Measurements from ENCODE around the gene WWOX.

The WWOX gene

GRCh38 chr16:78993346-78993745 lies 893.9 kb downstream of the WWOX start:
- Histone ChIP-seq H3K9me3 (ENCODE audit: control insufficient read depth, insufficient read depth, low read length) (no peaks in the 10 kb centered on the region), H3K4me1 (ENCODE audit: control insufficient read depth, insufficient read depth, low read length) (peaks cover 10% of the 10 kb centered on the region), H3K36me3 (ENCODE audit: control insufficient read depth, insufficient read depth, low read length) (no peaks in the 10 kb centered on the region), H3K9ac (ENCODE audit: low read depth, low read length) (no peak overlapping the region), H3K4me3 (ENCODE audit: low read depth, low read length) (no peak overlapping the region), H3K27me3 (ENCODE audit: control insufficient read depth, insufficient read depth, low read length) (no peaks in the 10 kb centered on the region)

DNA sequence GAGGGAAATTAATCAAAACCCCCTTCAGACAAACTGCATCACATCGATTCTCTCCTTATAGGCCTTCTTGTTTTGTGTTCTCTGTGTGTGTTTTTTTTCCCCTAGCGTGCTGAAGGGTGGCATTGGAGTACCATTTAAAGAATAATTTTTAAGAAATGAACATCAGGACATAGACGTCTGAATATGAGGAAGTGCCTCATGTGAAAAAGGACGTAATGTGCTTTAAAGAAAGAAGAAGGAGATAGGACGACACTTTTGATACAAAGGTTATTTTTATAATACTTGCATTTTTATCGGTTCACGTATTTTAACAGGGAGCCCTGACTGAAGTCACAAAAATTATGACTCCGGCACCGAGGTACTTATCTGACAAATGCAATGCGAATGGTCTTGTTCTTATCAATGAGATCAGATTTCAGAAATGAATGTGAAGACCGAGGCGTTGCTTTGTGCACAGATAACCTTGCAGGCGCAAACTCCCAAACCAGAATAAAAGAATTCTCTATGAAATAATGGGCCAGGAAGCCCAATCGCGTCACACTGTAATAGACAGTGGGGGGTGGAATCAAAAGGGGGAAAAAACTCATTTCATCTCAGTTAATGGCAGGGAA lies 894.8 kb downstream of the WWOX start:
- Histone ChIP-seq H3K36me3 (ENCODE audit: control insufficient read depth, insufficient read depth, low read length) (no peaks in the 10 kb centered on the region), H3K27me3 (ENCODE audit: control insufficient read depth, insufficient read depth, low read length) (no peaks in the 10 kb centered on the region), H3K9ac (ENCODE audit: low read depth, low read length) (no peak overlapping the region), H3K4me1 (ENCODE audit: control insufficient read depth, insufficient read depth, low read length) (peaks cover 7% of the 10 kb centered on the region), H3K4me3 (ENCODE audit: low read depth, low read length) (no peak overlapping the region), H3K9me3 (ENCODE audit: control insufficient read depth, insufficient read depth, low read length) (no peaks in the 10 kb centered on the region)

DNA sequence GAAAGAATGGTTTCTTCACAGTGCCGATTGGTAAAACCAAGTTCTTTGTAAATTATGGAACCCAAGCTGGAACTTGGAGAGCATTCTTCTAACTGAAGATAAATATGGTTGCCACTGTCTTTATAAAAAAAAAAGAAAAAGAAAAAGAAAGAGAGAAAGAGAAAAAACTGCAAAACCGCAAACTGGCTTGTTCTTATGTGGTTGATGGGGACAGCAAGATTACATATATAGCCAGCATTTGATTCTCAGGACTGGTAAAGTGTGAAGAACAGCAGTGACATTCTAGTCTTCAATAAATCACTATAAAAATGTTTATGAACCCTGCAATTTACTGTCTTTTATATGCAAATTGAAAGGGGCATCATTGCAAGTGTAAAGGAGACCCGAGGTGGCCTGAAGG lies 896.0 kb downstream of the WWOX start:
- Histone ChIP-seq H3K9me3 (ENCODE audit: control insufficient read depth, insufficient read depth, low read length) (no peaks in the 10 kb centered on the region), H3K27me3 (ENCODE audit: control insufficient read depth, insufficient read depth, low read length) (no peaks in the 10 kb centered on the region), H3K9ac (ENCODE audit: low read depth, low read length) (no peak overlapping the region), H3K4me3 (ENCODE audit: low read depth, low read length) (no peak overlapping the region), H3K36me3 (ENCODE audit: control insufficient read depth, insufficient read depth, low read length) (no peaks in the 10 kb centered on the region), H3K4me1 (ENCODE audit: control insufficient read depth, insufficient read depth, low read length) (peaks cover 7% of the 10 kb centered on the region)

GRCh38 chr16:78996790-78997189 lies 897.3 kb downstream of the WWOX start:
- Histone ChIP-seq H3K9ac (ENCODE audit: low read depth, low read length) (no peak overlapping the region), H3K36me3 (ENCODE audit: control insufficient read depth, insufficient read depth, low read length) (no peaks in the 10 kb centered on the region), H3K27me3 (ENCODE audit: control insufficient read depth, insufficient read depth, low read length) (no peaks in the 10 kb centered on the region), H3K9me3 (ENCODE audit: control insufficient read depth, insufficient read depth, low read length) (no peaks in the 10 kb centered on the region), H3K4me3 (ENCODE audit: low read depth, low read length) (no peak overlapping the region), H3K4me1 (ENCODE audit: control insufficient read depth, insufficient read depth, low read length) (peaks cover 8% of the 10 kb centered on the region)

DNA sequence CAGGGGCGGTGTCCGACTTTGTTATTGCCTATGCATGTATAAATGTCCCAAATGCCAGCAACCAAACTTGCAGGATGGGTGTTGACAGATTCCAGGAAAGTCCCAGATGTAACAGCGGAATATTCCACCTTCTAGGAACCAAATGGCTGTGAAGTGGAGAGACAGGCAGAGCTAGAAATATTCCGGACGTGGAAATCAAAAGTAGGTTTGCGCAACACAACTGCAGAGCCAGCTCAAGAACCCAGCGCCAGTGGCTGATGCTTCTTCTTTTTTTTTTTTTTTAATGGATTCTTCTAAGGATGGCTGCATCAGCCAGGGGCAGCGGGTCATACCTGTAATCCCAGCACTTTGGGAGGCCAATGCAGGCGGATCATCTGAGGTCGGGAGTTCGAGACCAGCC lies 899.4 kb downstream of the WWOX start:
- peaks cover 8% of the 10 kb centered on the region for H3K4me1 ChIP-seq (ENCODE audit: control insufficient read depth, insufficient read depth, low read length)
- no peak overlapping the region for H3K4me3 ChIP-seq (ENCODE audit: low read depth, low read length)

DNA sequence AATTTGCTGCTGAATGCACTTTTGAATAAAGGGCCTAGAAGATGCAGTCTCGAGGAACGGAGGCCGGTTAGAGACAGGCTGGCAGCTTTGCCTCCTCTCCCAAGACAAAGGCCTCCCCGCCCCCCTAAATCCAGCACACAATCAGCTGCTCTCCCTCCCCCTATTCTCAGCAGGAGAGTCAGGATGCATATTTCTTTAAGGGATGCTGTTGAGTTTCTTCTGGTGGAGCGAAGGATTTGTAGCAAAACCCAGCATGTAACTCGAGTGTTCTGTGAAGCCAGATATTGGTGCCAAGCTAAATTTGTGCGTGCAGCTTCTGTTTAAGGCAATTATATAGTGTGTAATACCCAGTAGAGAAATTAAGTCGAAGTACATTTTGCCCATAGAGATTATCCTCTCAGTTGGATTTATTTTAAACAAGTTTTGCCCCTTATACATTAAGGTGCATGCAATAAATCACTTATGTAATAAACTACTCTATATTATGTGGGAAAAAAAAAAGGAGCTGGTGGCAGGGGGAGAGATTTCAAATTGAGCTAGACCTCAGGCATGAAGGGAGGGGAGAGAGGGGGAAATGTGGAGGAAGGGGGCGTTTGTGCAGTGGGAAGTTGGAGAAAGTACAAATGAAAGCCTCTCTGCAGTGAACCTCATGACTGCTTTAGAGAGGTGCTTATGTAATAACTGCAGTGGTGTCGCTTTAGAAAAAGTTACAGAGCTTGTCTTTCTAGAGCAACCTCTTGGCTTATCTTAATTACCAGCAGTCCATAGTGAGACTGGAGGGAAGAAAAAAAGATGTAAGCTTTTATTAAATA lies 901.9 kb downstream of the WWOX start:
- Histone ChIP-seq H3K27me3 (ENCODE audit: control insufficient read depth, insufficient read depth, low read length) (no peaks in the 10 kb centered on the region), H3K4me3 (ENCODE audit: low read depth, low read length) (no peak overlapping the region), H3K9me3 (ENCODE audit: control insufficient read depth, insufficient read depth, low read length) (no peaks in the 10 kb centered on the region), H3K4me1 (ENCODE audit: control insufficient read depth, insufficient read depth, low read length) (peaks cover 5% of the 10 kb centered on the region), H3K36me3 (ENCODE audit: control insufficient read depth, insufficient read depth, low read length) (no peaks in the 10 kb centered on the region), H3K9ac (ENCODE audit: low read depth, low read length) (no peak overlapping the region)

More for the DNA sequence above, 899.4 kb downstream of the WWOX start:
- no peaks in the 10 kb centered on the region for H3K9me3 ChIP-seq (ENCODE audit: control insufficient read depth, insufficient read depth, low read length)
- no peak overlapping the region for H3K9ac ChIP-seq (ENCODE audit: low read depth, low read length)
- no peaks in the 10 kb centered on the region for H3K36me3 ChIP-seq (ENCODE audit: control insufficient read depth, insufficient read depth, low read length)
- no peaks in the 10 kb centered on the region for H3K27me3 ChIP-seq (ENCODE audit: control insufficient read depth, insufficient read depth, low read length)

- Histone ChIP-seq H3K4me3 (ENCODE audit: low read depth, low read length) (no peak overlapping the region), H3K9me3 (ENCODE audit: control insufficient read depth, insufficient read depth, low read length) (no peaks in the 10 kb centered on the region), H3K36me3 (ENCODE audit: control insufficient read depth, insufficient read depth, low read length) (no peaks in the 10 kb centered on the region), H3K9ac (ENCODE audit: low read depth, low read length) (no peak overlapping the region), H3K4me1 (ENCODE audit: control insufficient read depth, insufficient read depth, low read length) (peaks cover 5% of the 10 kb centered on the region), H3K27me3 (ENCODE audit: control insufficient read depth, insufficient read depth, low read length) (no peaks in the 10 kb centered on the region)
Observed at GRCh38 chr16:79003026-79003609, 903.7 kb downstream of the WWOX start.

GRCh38 chr16:79004309-79004708 lies 904.9 kb downstream of the WWOX start:
- Histone ChIP-seq H3K36me3 (ENCODE audit: control insufficient read depth, insufficient read depth, low read length) (no peaks in the 10 kb centered on the region), H3K4me1 (ENCODE audit: control insufficient read depth, insufficient read depth, low read length) (peaks cover 5% of the 10 kb centered on the region), H3K27me3 (ENCODE audit: control insufficient read depth, insufficient read depth, low read length) (no peaks in the 10 kb centered on the region), H3K9me3 (ENCODE audit: control insufficient read depth, insufficient read depth, low read length) (no peaks in the 10 kb centered on the region), H3K4me3 (ENCODE audit: low read depth, low read length) (no peak overlapping the region), H3K9ac (ENCODE audit: low read depth, low read length) (no peak overlapping the region)

GRCh38 chr16:79005096-79005495 lies 905.6 kb downstream of the WWOX start:
- Histone ChIP-seq H3K4me3 (ENCODE audit: low read depth, low read length) (no peak overlapping the region), H3K9ac (ENCODE audit: low read depth, low read length) (no peak overlapping the region), H3K9me3 (ENCODE audit: control insufficient read depth, insufficient read depth, low read length) (no peaks in the 10 kb centered on the region), H3K36me3 (ENCODE audit: control insufficient read depth, insufficient read depth, low read length) (no peaks in the 10 kb centered on the region), H3K27me3 (ENCODE audit: control insufficient read depth, insufficient read depth, low read length) (no peaks in the 10 kb centered on the region), H3K4me1 (ENCODE audit: control insufficient read depth, insufficient read depth, low read length) (peaks cover 5% of the 10 kb centered on the region)

- H3K4me3 ChIP-seq (ENCODE audit: low read depth, low read length) = no peak overlapping the region
- peaks cover 5% of the 10 kb centered on the region for H3K4me1 ChIP-seq (ENCODE audit: control insufficient read depth, insufficient read depth, low read length)
- no peaks in the 10 kb centered on the region for H3K9me3 ChIP-seq (ENCODE audit: control insufficient read depth, insufficient read depth, low read length)
- no peaks in the 10 kb centered on the region for H3K36me3 ChIP-seq (ENCODE audit: control insufficient read depth, insufficient read depth, low read length)
- H3K27me3 ChIP-seq (ENCODE audit: control insufficient read depth, insufficient read depth, low read length) = no peaks in the 10 kb centered on the region
- no peak overlapping the region for H3K9ac ChIP-seq (ENCODE audit: low read depth, low read length)
Observed at GRCh38 chr16:79006206-79006605, 906.8 kb downstream of the WWOX start.

DNA sequence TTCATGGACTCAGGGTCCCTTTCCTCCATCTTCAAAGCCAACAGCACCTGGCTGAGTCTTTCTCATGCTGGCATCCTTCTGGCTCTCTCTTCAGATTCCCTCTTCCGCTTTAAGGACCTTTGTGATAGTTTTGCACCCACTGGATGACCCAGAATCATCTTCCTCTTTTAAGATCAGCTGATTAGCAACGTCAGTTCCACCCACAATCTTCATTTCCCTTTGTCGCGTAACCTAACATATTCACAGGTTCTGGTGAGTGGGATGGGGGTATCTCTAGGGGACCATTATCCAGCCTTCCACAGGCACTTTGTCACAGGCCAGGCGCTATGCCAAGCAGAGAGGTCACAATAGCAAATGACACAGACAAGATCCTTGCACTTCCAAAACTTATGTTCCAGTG lies 907.3 kb downstream of the WWOX start:
- Histone ChIP-seq H3K36me3 (ENCODE audit: control insufficient read depth, insufficient read depth, low read length) (no peaks in the 10 kb centered on the region), H3K27me3 (ENCODE audit: control insufficient read depth, insufficient read depth, low read length) (no peaks in the 10 kb centered on the region), H3K4me3 (ENCODE audit: low read depth, low read length) (no peak overlapping the region), H3K9me3 (ENCODE audit: control insufficient read depth, insufficient read depth, low read length) (no peaks in the 10 kb centered on the region), H3K9ac (ENCODE audit: low read depth, low read length) (no peak overlapping the region), H3K4me1 (ENCODE audit: control insufficient read depth, insufficient read depth, low read length) (no peaks in the 10 kb centered on the region)

DNA sequence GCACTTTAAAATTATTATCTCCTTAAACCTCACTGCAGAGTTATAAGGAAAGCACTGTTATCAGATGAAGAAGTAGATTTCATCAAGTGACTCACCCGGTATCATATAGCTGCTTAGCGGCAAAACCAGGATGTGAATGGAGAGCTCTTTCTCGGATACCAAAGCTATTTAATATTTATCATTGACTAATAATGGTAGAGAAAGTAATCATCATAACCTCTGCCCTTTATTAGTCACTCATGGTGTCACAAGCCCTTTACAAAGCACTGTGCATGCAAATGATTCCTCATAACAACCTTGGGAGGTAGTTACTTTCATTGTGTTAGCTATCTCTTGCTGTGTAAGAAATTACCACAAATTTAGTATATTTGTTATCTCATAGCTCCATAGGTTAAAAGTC lies 908.2 kb downstream of the WWOX start:
- no peaks in the 10 kb centered on the region for H3K36me3 ChIP-seq (ENCODE audit: control insufficient read depth, insufficient read depth, low read length)
- H3K9me3 ChIP-seq (ENCODE audit: control insufficient read depth, insufficient read depth, low read length) = no peaks in the 10 kb centered on the region
- no peak overlapping the region for H3K9ac ChIP-seq (ENCODE audit: low read depth, low read length)
- H3K27me3 ChIP-seq (ENCODE audit: control insufficient read depth, insufficient read depth, low read length) = no peaks in the 10 kb centered on the region
- no peak overlapping the region for H3K4me3 ChIP-seq (ENCODE audit: low read depth, low read length)
- no peaks in the 10 kb centered on the region for H3K4me1 ChIP-seq (ENCODE audit: control insufficient read depth, insufficient read depth, low read length)
